Activated CD4-positive, alpha-beta T cell treated with anti-CD3 and anti-CD28 coated beads, Interleukin-2, amount 10 ng/mL, durations not matched to agents 24 days and 14 days (primary cell): ENCODE data around the gene COL23A1. TPM values are rescaled to one million over a fixed set of nuclear protein-coding genes. Genes with fewer than 3 reads are reported as not detected.

ENCODE experiments used
- DNase-seq: peaks from one replicate; pipeline ENCODE4 v3.0.0; 2022
- H3K27ac Mint-ChIP-seq: one replicate; pipeline ENCODE4 v1.8.0; 2022; ENCODE audit warnings: mild to moderate bottlenecking, mixed read lengths
- H3K27me3 Mint-ChIP-seq: one replicate; pipeline ENCODE4 v1.8.0; 2022; ENCODE audit warnings: mixed read lengths
- H3K36me3 Mint-ChIP-seq: one replicate; pipeline ENCODE4 v1.8.0; 2022; ENCODE audit warnings: low read depth, mild to moderate bottlenecking, mixed read lengths
- H3K4me1 Mint-ChIP-seq: one replicate; pipeline ENCODE4 v1.8.0; 2021; ENCODE audit warnings: mixed read lengths
- H3K4me3 Mint-ChIP-seq: one replicate; pipeline ENCODE4 v1.8.0; 2022; ENCODE audit warnings: mild to moderate bottlenecking, moderate library complexity, mixed read lengths
- H3K9me3 Mint-ChIP-seq: one replicate; pipeline ENCODE4 v1.8.0; 2021; ENCODE audit warnings: mixed read lengths
- intact Hi-C: fragments of 100-400 bp; cut with micrococcal nuclease; formaldehyde crosslinking; loops from one replicate; pipeline ENCODE4 v1.15.1; 2023
- total RNA-seq: library from RNA; stranded (reverse); gene quantifications from 2 replicates; pipeline ENCODE4 v1.2.3, GENCODE V29; 2022

The COL23A1 gene
- total RNA-seq, 1 donor from 2014 or later, result 0.07 TPM

GRCh38 chr5:178581621-178582020 lies 8.6 kb downstream of the COL23A1 start:
- H3K4me1 Mint-ChIP-seq, result no peaks in the 10 kb centered on the region
- intact Hi-C loops, result no loop called here

GRCh38 chr5:178580271-178580955 lies 9.8 kb downstream of the COL23A1 start:
- peaks cover 14% of the 10 kb centered on the region for H3K27me3 Mint-ChIP-seq
- intact Hi-C loops, result no loop called here
- H3K27ac Mint-ChIP-seq, result no peak overlapping the region
- H3K4me3 Mint-ChIP-seq, result no peak overlapping the region
- H3K9me3 Mint-ChIP-seq, result no peaks in the 10 kb centered on the region
- no peak for DNase-seq
- no peaks in the 10 kb centered on the region for H3K36me3 Mint-ChIP-seq
- H3K4me1 Mint-ChIP-seq, result no peaks in the 10 kb centered on the region

More at GRCh38 chr5:178581621-178582020, 8.6 kb downstream of the COL23A1 start:
- H3K27ac Mint-ChIP-seq, result no peak overlapping the region
- H3K36me3 Mint-ChIP-seq, result no peaks in the 10 kb centered on the region
- no peak overlapping the region for H3K4me3 Mint-ChIP-seq
- peaks cover 18% of the 10 kb centered on the region for H3K27me3 Mint-ChIP-seq
- DNase-seq, result no peak
- no peaks in the 10 kb centered on the region for H3K9me3 Mint-ChIP-seq

GRCh38 chr5:178577944-178578343 lies 12.2 kb downstream of the COL23A1 start:
- Mint-ChIP-seq H3K36me3 (no peaks in the 10 kb centered on the region), H3K4me1 (no peaks in the 10 kb centered on the region)

GRCh38 chr5:178577376-178577839 lies 12.8 kb downstream of the COL23A1 start:
- H3K4me1 Mint-ChIP-seq, result no peaks in the 10 kb centered on the region
- no peak overlapping the region for H3K4me3 Mint-ChIP-seq
- H3K36me3 Mint-ChIP-seq, result no peaks in the 10 kb centered on the region
- intact Hi-C loops, result no loop called here
- no peak for DNase-seq
- peaks cover 26% of the 10 kb centered on the region for H3K27me3 Mint-ChIP-seq
- no peak overlapping the region for H3K27ac Mint-ChIP-seq
- H3K9me3 Mint-ChIP-seq, result no peaks in the 10 kb centered on the region

More at GRCh38 chr5:178577944-178578343, 12.2 kb downstream of the COL23A1 start:
- intact Hi-C loops, result no loop called here
- peaks cover 26% of the 10 kb centered on the region for H3K27me3 Mint-ChIP-seq
- H3K9me3 Mint-ChIP-seq, result no peaks in the 10 kb centered on the region
- no peak for DNase-seq
- H3K27ac Mint-ChIP-seq, result no peak overlapping the region
- H3K4me3 Mint-ChIP-seq, result no peak overlapping the region

GRCh38 chr5:178576591-178577351 lies 13.4 kb downstream of the COL23A1 start:
- Mint-ChIP-seq H3K4me1 (no peaks in the 10 kb centered on the region), H3K9me3 (no peaks in the 10 kb centered on the region), H3K4me3 (no peak overlapping the region), H3K36me3 (no peaks in the 10 kb centered on the region), H3K27ac (no peak overlapping the region), H3K27me3 (peaks cover 26% of the 10 kb centered on the region)
- intact Hi-C loops, result no loop called here
- DNase-seq, result no peak

GRCh38 chr5:178573216-178573615 lies 17.0 kb downstream of the COL23A1 start:
- no peak overlapping the region for H3K27ac Mint-ChIP-seq
- H3K27me3 Mint-ChIP-seq, result peaks cover 24% of the 10 kb centered on the region

GRCh38 chr5:178572617-178573016 lies 17.6 kb downstream of the COL23A1 start:
- Mint-ChIP-seq H3K9me3 (no peaks in the 10 kb centered on the region), H3K27ac (no peak overlapping the region), H3K4me3 (no peak overlapping the region), H3K27me3 (peaks cover 20% of the 10 kb centered on the region), H3K36me3 (no peaks in the 10 kb centered on the region), H3K4me1 (no peaks in the 10 kb centered on the region)
- DNase-seq, result no peak
- intact Hi-C loops, result no loop called here

More at GRCh38 chr5:178573216-178573615, 17.0 kb downstream of the COL23A1 start:
- Mint-ChIP-seq H3K4me1 (no peaks in the 10 kb centered on the region), H3K4me3 (no peak overlapping the region), H3K9me3 (no peaks in the 10 kb centered on the region), H3K36me3 (no peaks in the 10 kb centered on the region)
- intact Hi-C loops, result no loop called here
- DNase-seq, result no peak

GRCh38 chr5:178569485-178569884 lies 20.7 kb downstream of the COL23A1 start:
- Mint-ChIP-seq H3K27ac (no peak overlapping the region), H3K36me3 (no peaks in the 10 kb centered on the region), H3K27me3 (peaks cover 12% of the 10 kb centered on the region), H3K9me3 (no peaks in the 10 kb centered on the region), H3K4me3 (no peak overlapping the region), H3K4me1 (no peaks in the 10 kb centered on the region)
- no peak for DNase-seq
- intact Hi-C loops, result no loop called here

GRCh38 chr5:178564811-178565550 lies 25.2 kb downstream of the COL23A1 start:
- DNase-seq, result no peak
- Mint-ChIP-seq H3K4me3 (no peak overlapping the region), H3K9me3 (peaks cover 3% of the 10 kb centered on the region), H3K27me3 (peaks cover 19% of the 10 kb centered on the region), H3K27ac (no peak overlapping the region), H3K4me1 (no peaks in the 10 kb centered on the region), H3K36me3 (no peaks in the 10 kb centered on the region)
- intact Hi-C loops, result no loop called here

- intact Hi-C loops, result no loop called here
- Mint-ChIP-seq H3K36me3 (no peaks in the 10 kb centered on the region), H3K4me3 (no peak overlapping the region), H3K4me1 (no peaks in the 10 kb centered on the region), H3K27me3 (peaks cover 19% of the 10 kb centered on the region), H3K9me3 (peaks cover 3% of the 10 kb centered on the region), H3K27ac (no peak overlapping the region)
- DNase-seq, result no peak
Observed at GRCh38 chr5:178564397-178564796, 25.8 kb downstream of the COL23A1 start.

- H3K27me3 Mint-ChIP-seq, result peaks cover 19% of the 10 kb centered on the region
- H3K36me3 Mint-ChIP-seq, result no peaks in the 10 kb centered on the region
- no peak overlapping the region for H3K27ac Mint-ChIP-seq
- H3K4me3 Mint-ChIP-seq, result no peak overlapping the region
- no peak for DNase-seq
- intact Hi-C loops, result no loop called here
- peaks cover 3% of the 10 kb centered on the region for H3K9me3 Mint-ChIP-seq
- no peaks in the 10 kb centered on the region for H3K4me1 Mint-ChIP-seq
Observed at GRCh38 chr5:178563621-178564020, 26.6 kb downstream of the COL23A1 start.

- Mint-ChIP-seq H3K4me1 (no peaks in the 10 kb centered on the region), H3K27ac (no peak overlapping the region), H3K9me3 (peaks cover 3% of the 10 kb centered on the region), H3K36me3 (no peaks in the 10 kb centered on the region), H3K27me3 (peaks cover 19% of the 10 kb centered on the region), H3K4me3 (no peak overlapping the region)
- no peak for DNase-seq
- intact Hi-C loops, result no loop called here
Observed at GRCh38 chr5:178561746-178562264, 28.4 kb downstream of the COL23A1 start.

GRCh38 chr5:178560911-178561310 lies 29.3 kb downstream of the COL23A1 start:
- H3K9me3 Mint-ChIP-seq, result peaks cover 3% of the 10 kb centered on the region
- H3K4me1 Mint-ChIP-seq, result no peaks in the 10 kb centered on the region
- H3K4me3 Mint-ChIP-seq, result no peak overlapping the region
- DNase-seq, result no peak
- H3K36me3 Mint-ChIP-seq, result no peaks in the 10 kb centered on the region
- H3K27ac Mint-ChIP-seq, result no peak overlapping the region
- peaks cover 19% of the 10 kb centered on the region for H3K27me3 Mint-ChIP-seq
- intact Hi-C loops, result no loop called here

- H3K4me1 Mint-ChIP-seq, result no peaks in the 10 kb centered on the region
- H3K27me3 Mint-ChIP-seq, result peaks cover 2% of the 10 kb centered on the region
- H3K9me3 Mint-ChIP-seq, result peaks cover 3% of the 10 kb centered on the region
- H3K4me3 Mint-ChIP-seq, result no peak overlapping the region
- H3K27ac Mint-ChIP-seq, result no peak overlapping the region
- intact Hi-C loops, result no loop called here
- no peaks in the 10 kb centered on the region for H3K36me3 Mint-ChIP-seq
- no peak for DNase-seq
Observed at GRCh38 chr5:178557416-178557815, 32.8 kb downstream of the COL23A1 start.
